Ovary (tissue), 9 donors: ENCODE data around the gene PHACTR3. TPM values are rescaled to one million over a fixed set of nuclear protein-coding genes. Genes with fewer than 3 reads are reported as not detected.

Source experiments
- DNase-seq, 5 donors: peaks; one replicate each; pipeline ENCODE4 v3.0.0-alpha.2; 2019 to 2020
- H3K27ac ChIP-seq, 2 donors: fragments of 200-600 bp; one replicate each; pipeline versions ENCODE4 v1.5.1 to v1.8.0; 2019 to 2022
- H3K27me3 ChIP-seq: fragments of 200-600 bp; one replicate; pipeline ENCODE4 v1.8.0; 2022
- H3K36me3 ChIP-seq: fragments of 200-600 bp; sonication (generic); one replicate; pipeline ENCODE4 v1.5.1; 2019
- H3K4me1 ChIP-seq: one replicate; pipeline ENCODE4 v1.8.1; 2013; ENCODE audit warnings: mild to moderate bottlenecking, moderate library complexity; ENCODE audit not compliant: insufficient read depth
- H3K4me3 ChIP-seq: fragments of 200-600 bp; sonication (generic); one replicate; pipeline ENCODE4 v1.5.1; 2017
- H3K9me3 ChIP-seq, 2 donors: fragments of 200-600 bp in 1 of 2; sonication (generic) in 1 of 2; one replicate each; pipeline versions ENCODE4 v1.5.1 to v1.8.1; 2013 to 2019; ENCODE audit warnings: mild to moderate bottlenecking in 1 of 2, moderate library complexity in 1 of 2
- EP300 ChIP-seq: sonication (generic); formaldehyde crosslinking; IDR thresholded peaks from one replicate; pipeline ENCODE4 v1.6.1; 2017; ENCODE audit warnings: antibody characterized with exemption
- POLR2A ChIP-seq: fragments of 450-650 bp; IDR thresholded peaks from one replicate; pipeline ENCODE4 v1.6.1; 2017; ENCODE audit warnings: antibody characterized with exemption, mild to moderate bottlenecking, moderate library complexity
- WGBS, 3 donors: extraction: QIAGEN DNeasy Blood & Tissue Kit in 1 of 3; methylation state at CpG; one replicate each; pipeline versions ENCODE4 v1.1.5 to v1.1.7; 2013 to 2017; 5-methylcytosine and 5-hydroxymethylcytosine counted together
- intact Hi-C, 4 donors: fragments of 100-400 bp; cut with DNase I; formaldehyde crosslinking; loops; one replicate each; pipeline versions ENCODE4 v1.11.0 to v1.15.1; 2022 to 2023
- polyA plus RNA-seq, 2 donors: library from polyadenylated mRNA; stranded (reverse); fragments of 200-250 nt in 1 of 2; fragments of 350-450 nt in 1 of 2; fragmentation: Illumina TruSeq in 1 of 2; extraction: RNeasy Lipid Tissue Mini Kit (QIAGEN cat#74804) in 1 of 2; gene quantifications; one replicate each; pipeline ENCODE4 v1.2.3, GENCODE V29; 2013 to 2014
- total RNA-seq, 7 donors: library from RNA; depleted of rRNA in 2 of 7; stranded (reverse); fragments of >200 nt in 2 of 7; fragmentation: NEBNext Ultra II Directional in 3 of 7; extraction: Animal tissue kit (Norgen Biotek cat#: 25700) in 3 of 7; gene quantifications; one replicate each; pipeline versions ENCODE4 v1.1.0 to v1.2.4, GENCODE V29; 2016 to 2023
- TF ChIP-seq, protein P1 (sequence below), 3 donors: fragments of 450-650 bp in 2 of 3; fragments of 200-600 bp in 1 of 3; IDR thresholded peaks; one replicate each; pipeline versions ENCODE4 v1.5.1 to v1.8.0; 2016 to 2022; ENCODE audit warnings: antibody characterized with exemption in 3 of 3, mild to moderate bottlenecking in 1 of 3
- donor health status: DM: no; HTN: no; CAD: no; lungs with moderate emphysema.
- donor health status: DM: no; HTN: no; CAD: no.
- donor health status: Bipolar disorder and iron deficiency.
- donor health status: DM: yes; HTN: yes; CAD: no.
- donor health status: DM: no; HTN: no; CAD: no.
- donor health status: DM: yes; HTN: yes; CAD: no.

Gene PHACTR3
- total and polyA plus RNA-seq, 9 donors = 5.7 to 19.0 (median 9.1) TPM

GRCh38 chr20:59631751-59632540 lies 27.6 kb downstream of the PHACTR3 start:
- Histone ChIP-seq H3K36me3 (no peaks in the 10 kb centered on the region), H3K4me1 (peaks cover 3% of the 10 kb centered on the region), H3K9me3 (no peaks in the 10 kb centered on the region), H3K27ac (no peak overlapping the region), H3K27me3 (no peaks in the 10 kb centered on the region), H3K4me3 (no peak overlapping the region)
- intact Hi-C loops = no loop called here
- DNase-seq = no peak
- TF ChIP-seq EP300 (no peak), POLR2A (no peak)
- TF ChIP-seq, protein P1, sequence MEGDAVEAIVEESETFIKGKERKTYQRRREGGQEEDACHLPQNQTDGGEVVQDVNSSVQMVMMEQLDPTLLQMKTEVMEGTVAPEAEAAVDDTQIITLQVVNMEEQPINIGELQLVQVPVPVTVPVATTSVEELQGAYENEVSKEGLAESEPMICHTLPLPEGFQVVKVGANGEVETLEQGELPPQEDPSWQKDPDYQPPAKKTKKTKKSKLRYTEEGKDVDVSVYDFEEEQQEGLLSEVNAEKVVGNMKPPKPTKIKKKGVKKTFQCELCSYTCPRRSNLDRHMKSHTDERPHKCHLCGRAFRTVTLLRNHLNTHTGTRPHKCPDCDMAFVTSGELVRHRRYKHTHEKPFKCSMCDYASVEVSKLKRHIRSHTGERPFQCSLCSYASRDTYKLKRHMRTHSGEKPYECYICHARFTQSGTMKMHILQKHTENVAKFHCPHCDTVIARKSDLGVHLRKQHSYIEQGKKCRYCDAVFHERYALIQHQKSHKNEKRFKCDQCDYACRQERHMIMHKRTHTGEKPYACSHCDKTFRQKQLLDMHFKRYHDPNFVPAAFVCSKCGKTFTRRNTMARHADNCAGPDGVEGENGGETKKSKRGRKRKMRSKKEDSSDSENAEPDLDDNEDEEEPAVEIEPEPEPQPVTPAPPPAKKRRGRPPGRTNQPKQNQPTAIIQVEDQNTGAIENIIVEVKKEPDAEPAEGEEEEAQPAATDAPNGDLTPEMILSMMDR (IDR thresholded peaks at IDR 0.05) = no peak
- whole genome bisulfite sequencing, 3 donors = 83 to 86% (median 84%) methylated on average over 14 of the region's 14 CpGs

- 79 to 84% (median 83%) methylated on average over 8 of the region's 8 CpGs for WGBS, 3 donors
- no peak for DNase-seq
- TF ChIP-seq EP300 (no peak), POLR2A (no peak)
- TF ChIP-seq, protein P1 (IDR thresholded peaks at IDR 0.05) = no peak
- Histone ChIP-seq H3K36me3 (no peaks in the 10 kb centered on the region), H3K4me3 (no peak overlapping the region), H3K27ac (no peak overlapping the region), H3K9me3 (no peaks in the 10 kb centered on the region), H3K27me3 (no peaks in the 10 kb centered on the region), H3K4me1 (peaks cover 3% of the 10 kb centered on the region)
- intact Hi-C loops = no loop called here
These were observed 28.3 kb downstream of the PHACTR3 start for GRCh38 chr20:59632541-59633113.

- intact Hi-C loops = no loop called here
- Histone ChIP-seq H3K9me3 (no peaks in the 10 kb centered on the region), H3K4me1 (peaks cover 3% of the 10 kb centered on the region), H3K27me3 (no peaks in the 10 kb centered on the region), H3K4me3 (no peak overlapping the region), H3K27ac (no peak overlapping the region), H3K36me3 (no peaks in the 10 kb centered on the region)
- 83 to 88% (median 84%) methylated on average over 6 of the region's 6 CpGs for WGBS, 3 donors
- no peak for TF ChIP-seq EP300
- no peak for TF ChIP-seq POLR2A
- TF ChIP-seq, protein P1 (IDR thresholded peaks at IDR 0.05) = no peak
- no peak for DNase-seq
These were observed 29.4 kb downstream of the PHACTR3 start for GRCh38 chr20:59633656-59634251.

GRCh38 chr20:59634435-59635005 lies 30.2 kb downstream of the PHACTR3 start:
- 43 to 67% (median 56%) methylated on average over 18 of the region's 18 CpGs for WGBS, 3 donors
- TF ChIP-seq EP300 = no peak
- TF ChIP-seq POLR2A = no peak
- TF ChIP-seq, protein P1 (IDR thresholded peaks at IDR 0.05) = no peak
- no peak for DNase-seq
- H3K27me3 ChIP-seq = no peaks in the 10 kb centered on the region
- no peaks in the 10 kb centered on the region for H3K9me3 ChIP-seq
- no peak overlapping the region for H3K27ac ChIP-seq
- intact Hi-C loops = no loop called here
- no peaks in the 10 kb centered on the region for H3K36me3 ChIP-seq
- peaks cover 3% of the 10 kb centered on the region for H3K4me1 ChIP-seq
- no peak overlapping the region for H3K4me3 ChIP-seq
